HEK293T (cell line): ENCODE data around the gene ARHGEF28.

Source experiments
- CTCF ChIA-PET: fragments of 350-600 bp; formaldehyde crosslinking; extraction: SDS; loops from one replicate; lab custom pipeline; 2021; ENCODE audit warnings: antibody characterized with exemption, inconsistent platforms; lab: Yijun Ruan, JAX
- POLR2A ChIA-PET: fragments of 350-600 bp; formaldehyde crosslinking; extraction: SDS; loops from one replicate; lab custom pipeline; 2020; ENCODE audit warnings: antibody characterized with exemption, inconsistent platforms; lab: Yijun Ruan, JAX
- DNase-seq: peaks from one replicate; pipeline ENCODE4 v3.0.0; 2012; ENCODE audit warnings: mixed read lengths; ENCODE audit errors: extremely low spot score
- ARNT ChIP-seq: fragments of 450-650 bp; IDR thresholded peaks from 2 replicates; pipeline ENCODE4 v1.6.1; 2017; ENCODE audit warnings: mild to moderate bottlenecking
- BHLHE40 ChIP-seq: fragments of 450-650 bp; IDR thresholded peaks from 2 replicates; pipeline ENCODE4 v1.6.1; 2016; ENCODE audit warnings: mild to moderate bottlenecking, moderate library complexity, borderline replicate concordance
- CTBP1 ChIP-seq: fragments of 450-650 bp; IDR thresholded peaks from 2 replicates; pipeline ENCODE4 v1.6.1; 2016; ENCODE audit warnings: borderline replicate concordance
- ELF4 ChIP-seq: fragments of 450-650 bp; IDR thresholded peaks from 2 replicates; pipeline ENCODE4 v1.6.1; 2017; ENCODE audit warnings: antibody characterized with exemption
- FOXA1 ChIP-seq: fragments of 450-650 bp; IDR thresholded peaks from 2 replicates; pipeline ENCODE4 v1.6.1; 2016; ENCODE audit warnings: mild to moderate bottlenecking
- FOXK2 ChIP-seq: fragments of 450-650 bp; IDR thresholded peaks from 2 replicates; pipeline ENCODE4 v1.6.1; 2016; ENCODE audit warnings: mild to moderate bottlenecking
- FOXM1 ChIP-seq: fragments of 450-650 bp; IDR thresholded peaks from 2 replicates; pipeline ENCODE4 v1.6.1; 2017; ENCODE audit warnings: mild to moderate bottlenecking, borderline replicate concordance
- HDGF ChIP-seq: fragments of 450-650 bp; IDR thresholded peaks from 2 replicates; pipeline ENCODE4 v1.6.1; 2017; ENCODE audit warnings: antibody characterized with exemption, borderline replicate concordance
- L3MBTL2 ChIP-seq: fragments of 450-650 bp; conservative IDR thresholded peaks from 2 replicates; pipeline ENCODE4 v1.6.1; 2016; ENCODE audit warnings: mild to moderate bottlenecking
- LEF1 ChIP-seq: fragments of 450-650 bp; IDR thresholded peaks from 2 replicates; pipeline ENCODE4 v1.6.1; 2017; ENCODE audit warnings: mild to moderate bottlenecking, borderline replicate concordance
- NFRKB ChIP-seq: fragments of 450-650 bp; IDR thresholded peaks from 2 replicates; pipeline ENCODE4 v1.6.1; 2016; ENCODE audit warnings: mild to moderate bottlenecking, moderate library complexity
- SP1 ChIP-seq: fragments of 450-650 bp; IDR thresholded peaks from 2 replicates; pipeline ENCODE4 v1.6.1; 2017
- SUZ12 ChIP-seq: fragments of 450-650 bp; IDR thresholded peaks from 2 replicates; pipeline ENCODE4 v1.6.1; 2016; ENCODE audit warnings: mild to moderate bottlenecking
- TARDBP ChIP-seq: fragments of 450-650 bp; IDR thresholded peaks from 2 replicates; pipeline ENCODE4 v1.6.1; 2016
- ZNF384 ChIP-seq: fragments of 450-650 bp; IDR thresholded peaks from 2 replicates; pipeline ENCODE4 v1.6.1; 2016
- TF ChIP-seq, protein P1 (sequence below): fragments of 450-650 bp; IDR thresholded peaks from 2 replicates; pipeline ENCODE4 v1.6.1; 2016

Gene ARHGEF28

DNA sequence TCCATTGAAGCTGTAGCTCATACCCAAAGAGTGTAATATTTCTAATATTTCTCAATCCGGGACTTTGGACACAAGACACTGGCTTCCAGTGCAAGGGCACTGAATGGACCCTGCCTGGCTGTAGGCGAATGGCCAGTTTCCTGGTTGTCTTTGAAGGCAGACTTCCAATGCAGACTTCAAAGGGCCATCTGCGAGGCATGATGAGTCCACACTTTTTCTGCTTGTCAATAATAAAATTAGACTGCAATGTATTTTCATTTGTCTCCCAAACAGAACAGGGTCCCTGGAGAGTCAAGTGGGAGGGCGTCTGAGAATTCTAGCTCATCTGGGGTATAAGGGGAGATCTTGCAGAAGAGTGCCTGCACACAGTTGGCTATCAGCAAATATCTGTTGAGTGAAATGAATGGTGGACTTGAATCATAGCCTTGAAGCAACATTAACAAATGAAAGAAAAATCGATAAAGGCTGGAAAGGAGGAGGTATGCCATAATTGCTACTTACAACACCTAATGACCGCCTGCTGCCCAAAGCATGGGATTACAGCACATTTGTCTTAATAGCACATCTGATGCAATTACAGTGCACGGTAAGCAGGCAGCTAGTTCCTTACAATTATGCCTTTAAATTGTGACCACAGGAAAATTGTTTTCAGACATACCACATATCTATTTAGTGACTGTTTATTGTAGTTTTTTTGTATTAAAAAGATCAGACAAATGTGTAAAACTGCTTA, 137.5 kb downstream of the ARHGEF28 start:
- POLR2A ChIA-PET: no interaction called here
- CTCF ChIA-PET: no interaction called here
- DNase-seq: no peak
- TF ChIP-seq SP1 (no peak), TARDBP (no peak), CTBP1 (no peak), ELF4 (no peak), LEF1 (no peak)
- TF ChIP-seq, protein P1, sequence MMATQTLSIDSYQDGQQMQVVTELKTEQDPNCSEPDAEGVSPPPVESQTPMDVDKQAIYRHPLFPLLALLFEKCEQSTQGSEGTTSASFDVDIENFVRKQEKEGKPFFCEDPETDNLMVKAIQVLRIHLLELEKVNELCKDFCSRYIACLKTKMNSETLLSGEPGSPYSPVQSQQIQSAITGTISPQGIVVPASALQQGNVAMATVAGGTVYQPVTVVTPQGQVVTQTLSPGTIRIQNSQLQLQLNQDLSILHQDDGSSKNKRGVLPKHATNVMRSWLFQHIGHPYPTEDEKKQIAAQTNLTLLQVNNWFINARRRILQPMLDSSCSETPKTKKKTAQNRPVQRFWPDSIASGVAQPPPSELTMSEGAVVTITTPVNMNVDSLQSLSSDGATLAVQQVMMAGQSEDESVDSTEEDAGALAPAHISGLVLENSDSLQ: no peak

DNA sequence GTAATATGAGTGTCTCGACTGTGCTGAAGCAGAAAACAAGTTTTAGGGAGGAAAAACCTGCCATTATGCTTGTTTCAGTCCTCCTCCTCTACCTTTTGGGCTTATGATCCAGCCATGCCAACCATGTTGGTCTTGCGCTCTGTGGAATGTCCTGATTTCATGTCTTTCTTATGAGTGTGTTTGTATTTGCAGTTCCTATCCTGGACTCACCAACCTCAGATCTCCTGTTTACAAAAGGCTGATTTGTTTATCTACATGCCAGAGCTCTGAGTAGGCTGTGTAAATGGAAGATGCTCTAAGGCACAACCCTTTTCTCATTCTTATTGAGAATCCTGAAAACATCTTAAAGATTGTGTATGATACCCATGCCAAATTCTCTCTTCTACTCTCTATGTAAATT, 138.6 kb downstream of the ARHGEF28 start:
- CTCF ChIA-PET: no interaction called here
- POLR2A ChIA-PET: no interaction called here
- no peak for TF ChIP-seq FOXK2
- TF ChIP-seq NFRKB: no peak
- TF ChIP-seq FOXM1: no peak
- TF ChIP-seq TARDBP: no peak
- no peak for TF ChIP-seq SUZ12
- no peak for TF ChIP-seq ZNF384
- no peak for TF ChIP-seq LEF1
- no peak for TF ChIP-seq CTBP1
- TF ChIP-seq FOXA1: no peak
- no peak for TF ChIP-seq L3MBTL2
- TF ChIP-seq HDGF: no peak
- no peak for TF ChIP-seq SP1
- DNase-seq: no peak

DNA sequence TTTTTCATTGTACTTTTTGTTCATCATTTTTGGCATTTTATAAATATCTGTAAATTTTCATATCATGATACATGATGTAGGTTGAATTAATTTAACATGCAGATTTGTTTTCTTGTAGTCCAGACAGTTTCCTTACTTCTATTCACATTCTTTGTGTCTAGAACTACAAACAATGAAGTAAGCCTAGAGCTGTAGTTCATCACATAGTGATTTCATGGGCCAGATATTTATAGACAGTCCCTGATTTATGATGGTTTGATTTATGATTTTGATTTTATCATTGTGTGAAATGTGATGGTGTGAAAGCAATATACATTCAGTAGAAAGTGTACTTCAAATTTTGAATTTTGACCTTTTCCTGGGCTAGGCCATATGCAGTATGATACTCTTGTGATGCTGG, 139.0 kb downstream of the ARHGEF28 start:
- POLR2A ChIA-PET: no interaction called here
- DNase-seq: no peak
- CTCF ChIA-PET: no interaction called here
- TF ChIP-seq ZNF384 (no peak), SP1 (no peak), ARNT (no peak), FOXM1 (no peak), CTBP1 (no peak)
- TF ChIP-seq, protein P1: no peak

DNA sequence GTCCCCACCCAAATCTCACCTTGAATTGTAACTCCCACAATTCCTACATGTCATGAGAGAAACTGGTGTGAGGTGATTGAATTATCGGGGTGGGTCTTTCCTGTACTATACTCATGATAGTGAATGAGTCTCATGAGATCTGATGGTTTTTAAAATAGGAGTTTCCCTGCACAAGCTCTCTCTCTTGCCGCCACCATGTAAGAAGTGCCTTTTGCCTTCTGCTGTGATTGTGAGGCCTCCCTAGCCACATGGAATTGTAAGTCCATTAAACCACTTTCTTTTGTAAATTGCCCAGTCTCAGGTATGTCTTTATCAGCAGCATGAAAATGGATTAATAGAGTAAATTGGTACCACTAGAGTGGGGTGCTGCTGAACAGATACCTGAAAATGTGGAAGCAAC, 140.9 kb downstream of the ARHGEF28 start:
- no peak for DNase-seq
- ChIA-PET CTCF (no interaction called here), POLR2A (no interaction called here)
- TF ChIP-seq FOXA1 (no peak), LEF1 (no peak), CTBP1 (no peak), TARDBP (no peak), BHLHE40 (no peak), HDGF (no peak), ZNF384 (no peak), SP1 (no peak), FOXM1 (no peak), SUZ12 (no peak), ARNT (no peak), FOXK2 (no peak), ELF4 (no peak), L3MBTL2 (no peak), NFRKB (no peak)
- TF ChIP-seq, protein P1: no peak

DNA sequence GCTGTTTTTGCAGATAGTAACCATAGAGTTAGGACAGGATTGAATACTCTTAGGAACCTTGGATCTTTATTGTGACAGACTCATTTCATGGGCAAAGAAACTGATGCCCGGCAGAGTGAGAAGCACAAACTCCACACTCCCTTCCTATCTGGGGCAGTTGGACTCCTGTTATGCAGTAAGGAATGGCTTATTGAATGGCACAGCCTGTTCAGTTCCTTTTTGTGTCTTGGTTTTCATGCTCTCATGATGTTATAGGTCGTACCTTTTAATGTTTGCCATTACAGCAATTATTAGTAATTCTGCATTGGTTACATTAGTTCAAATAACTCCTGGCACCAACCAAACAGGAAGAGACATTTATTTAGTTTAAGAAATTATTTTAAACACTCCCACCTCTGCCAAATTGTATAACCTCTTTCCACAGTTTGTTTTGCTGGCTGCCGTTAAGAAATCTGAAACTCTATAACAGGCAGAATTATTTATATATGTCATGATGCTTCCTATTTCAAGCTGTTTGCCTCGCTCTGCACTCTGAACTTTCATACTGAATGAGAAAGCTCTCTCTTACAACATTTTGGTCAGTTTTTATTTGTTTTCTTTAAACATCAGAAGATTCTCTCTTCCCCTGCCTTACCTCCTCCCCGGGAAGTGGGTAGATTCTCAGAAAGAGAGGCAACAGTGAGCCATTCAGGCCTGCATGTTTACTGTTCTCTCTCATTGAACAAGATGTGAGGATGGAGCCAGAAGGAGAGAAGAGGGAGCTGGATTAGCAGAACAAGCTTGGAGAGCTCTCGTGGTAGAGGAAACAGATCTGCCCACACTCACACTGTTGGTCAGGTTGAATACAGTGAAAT, 144.4 kb downstream of the ARHGEF28 start:
- POLR2A ChIA-PET: no interaction called here
- TF ChIP-seq TARDBP (no peak), ZNF384 (no peak), FOXM1 (no peak), L3MBTL2 (no peak), ARNT (no peak), FOXA1 (no peak), ELF4 (no peak), HDGF (no peak), SUZ12 (no peak), NFRKB (no peak)
- TF ChIP-seq, protein P1: no peak
- CTCF ChIA-PET: no interaction called here
- DNase-seq: no peak

DNA sequence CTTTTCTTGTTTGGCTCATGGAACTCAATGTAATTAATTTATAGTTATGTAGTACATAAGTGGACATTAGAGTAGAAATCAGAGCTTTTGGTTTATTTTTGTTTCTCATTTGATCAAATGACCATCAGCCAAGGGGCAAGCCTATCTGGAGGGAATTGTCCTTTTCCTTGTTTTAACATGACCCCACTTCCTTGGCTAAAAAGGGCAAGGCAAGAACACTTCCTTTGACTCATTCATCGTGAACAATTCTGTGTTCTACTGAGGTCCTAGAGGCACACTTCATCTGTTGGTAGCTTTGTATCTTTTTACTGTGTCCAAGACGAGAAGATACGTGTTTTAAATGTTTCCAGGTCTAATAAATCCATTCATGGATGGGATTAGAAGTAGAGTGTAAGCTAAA, 148.9 kb downstream of the ARHGEF28 start:
- CTCF ChIA-PET: no interaction called here
- POLR2A ChIA-PET: no interaction called here
- no peak for TF ChIP-seq NFRKB
- TF ChIP-seq ARNT: no peak
- no peak for TF ChIP-seq TARDBP
- TF ChIP-seq SP1: no peak
- no peak for TF ChIP-seq BHLHE40
- no peak for TF ChIP-seq FOXA1
- TF ChIP-seq L3MBTL2: no peak
- no peak for TF ChIP-seq FOXM1
- TF ChIP-seq ELF4: no peak
- TF ChIP-seq, protein P1: no peak
- no peak for DNase-seq
